GM18511 (cell line): ENCODE data around the gene PIGQ.

ENCODE experiments used
- ATAC-seq: cut with Tn5 transposase; IDR thresholded peaks from one replicate; pipeline ENCODE4 v1.9.1; 2021; ENCODE audit warnings: mild to moderate bottlenecking, moderate library complexity; ENCODE audit not compliant: unreplicated experiment

PIGQ gene

DNA sequence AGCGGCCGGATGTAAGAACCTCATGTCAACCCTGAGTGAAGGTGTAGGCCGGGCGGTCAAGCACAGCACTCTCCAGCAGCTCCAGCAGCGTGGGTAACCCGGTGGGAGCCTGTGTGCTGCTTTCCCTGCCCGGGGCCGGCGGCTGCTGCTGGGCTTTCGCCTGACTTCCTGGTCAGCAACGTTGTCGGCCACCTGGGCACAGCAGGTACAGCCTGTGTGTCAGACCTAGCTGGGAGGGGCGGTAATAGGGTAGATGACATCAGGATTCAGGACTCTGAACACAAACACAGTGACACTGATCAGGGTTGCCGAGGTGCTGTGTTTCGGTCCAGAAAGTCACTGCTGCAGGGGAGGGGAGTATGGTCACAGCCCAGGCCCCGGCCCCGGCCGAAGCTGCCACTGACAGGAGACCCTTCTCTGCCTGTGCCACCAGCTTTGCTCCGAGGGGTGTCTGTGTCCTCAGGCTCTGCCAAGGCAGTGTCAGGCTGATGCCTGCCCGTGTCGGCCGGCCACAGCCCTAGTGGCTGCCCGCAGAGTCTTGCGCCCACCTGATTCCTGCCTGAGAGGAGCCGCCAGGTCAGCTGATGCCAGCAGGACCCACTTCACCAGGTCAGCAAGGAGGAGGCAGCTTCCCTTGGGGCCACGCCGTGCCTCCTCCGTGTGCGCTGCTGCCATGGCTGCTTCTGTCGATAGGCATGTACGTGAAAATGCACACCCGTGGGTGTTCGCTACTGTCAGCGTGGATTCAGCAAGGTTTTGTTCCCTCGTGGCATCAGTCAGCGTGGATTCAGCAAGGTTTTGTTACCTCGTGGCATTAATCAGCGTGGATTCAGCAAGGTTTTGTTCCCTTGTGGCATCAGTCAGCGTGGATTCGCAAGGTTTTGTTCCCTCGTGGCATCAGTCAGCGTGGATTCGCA lies 29.3 kb downstream of the PIGQ start:
- no peak for ATAC-seq

DNA sequence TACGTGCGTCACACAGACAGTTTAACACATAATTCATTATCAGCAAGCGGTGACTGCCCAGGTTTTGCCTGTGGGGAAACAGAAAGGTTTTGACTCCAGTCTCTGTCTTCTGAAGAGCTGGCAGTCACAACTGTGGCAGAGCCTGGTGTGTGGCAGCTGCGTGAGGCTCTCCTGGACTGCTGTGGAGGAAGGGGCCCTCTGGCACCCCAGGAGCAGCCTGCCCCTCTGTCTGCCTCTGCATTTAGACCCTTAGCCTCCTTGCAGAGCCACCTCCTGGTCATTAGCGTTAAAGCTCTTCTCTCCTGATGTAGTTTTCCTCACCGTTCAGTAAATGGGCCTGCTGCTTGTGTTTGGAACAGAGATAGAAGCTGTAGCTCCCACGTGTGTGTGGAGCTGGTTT lies 31.0 kb downstream of the PIGQ start:
- no peak for ATAC-seq

DNA sequence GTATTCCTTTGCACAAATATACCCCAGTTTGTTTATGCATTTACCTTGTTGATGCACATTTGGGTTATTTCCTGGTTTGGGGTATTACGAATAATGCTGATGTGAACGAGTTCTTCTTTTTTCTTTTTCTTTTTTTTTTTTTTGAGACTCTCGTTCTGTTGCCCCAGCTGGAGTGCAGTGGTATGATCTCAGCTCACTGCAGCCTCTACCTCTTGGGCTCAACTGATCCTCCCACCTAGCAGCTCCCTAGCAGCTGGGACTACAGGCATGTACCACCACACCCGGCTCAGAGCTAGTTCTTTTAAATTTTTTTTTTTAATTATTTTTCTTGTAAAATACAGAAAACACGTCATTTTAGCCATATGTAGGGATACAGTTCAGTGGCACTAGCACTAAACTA lies 34.2 kb downstream of the PIGQ start:
- ATAC-seq = no peak

DNA sequence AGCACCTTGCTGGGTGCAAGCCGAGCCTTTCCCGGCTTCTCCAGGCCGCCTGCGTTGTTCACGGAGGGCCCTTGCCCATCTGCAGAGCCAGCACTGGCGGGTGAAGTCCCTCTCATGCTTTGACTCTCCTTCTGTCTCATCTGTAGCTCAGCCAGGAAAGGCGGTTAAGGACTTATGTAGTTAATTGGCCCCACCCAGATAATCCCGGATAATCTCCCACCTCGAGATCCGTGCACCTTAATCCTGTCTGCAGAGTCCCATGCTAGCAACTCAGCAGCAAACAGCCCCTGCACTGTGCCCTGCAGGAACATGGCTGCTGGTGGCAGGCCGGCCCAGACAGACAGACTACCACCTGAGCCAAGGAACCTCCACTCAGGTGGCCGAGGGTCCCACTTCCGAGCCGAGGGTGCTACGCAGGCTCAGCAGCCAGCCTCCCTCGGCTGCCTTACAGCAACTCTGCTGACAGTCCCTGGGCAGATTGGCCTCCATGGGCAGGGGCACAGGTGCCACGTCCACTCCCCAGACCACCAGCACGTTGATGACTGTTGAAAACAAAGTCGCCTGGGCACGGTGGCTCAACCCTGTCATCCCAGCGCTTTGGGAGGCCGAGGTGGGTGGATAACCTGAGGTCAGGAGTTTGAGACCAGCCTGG lies 37.0 kb downstream of the PIGQ start:
- ATAC-seq = no peak

DNA sequence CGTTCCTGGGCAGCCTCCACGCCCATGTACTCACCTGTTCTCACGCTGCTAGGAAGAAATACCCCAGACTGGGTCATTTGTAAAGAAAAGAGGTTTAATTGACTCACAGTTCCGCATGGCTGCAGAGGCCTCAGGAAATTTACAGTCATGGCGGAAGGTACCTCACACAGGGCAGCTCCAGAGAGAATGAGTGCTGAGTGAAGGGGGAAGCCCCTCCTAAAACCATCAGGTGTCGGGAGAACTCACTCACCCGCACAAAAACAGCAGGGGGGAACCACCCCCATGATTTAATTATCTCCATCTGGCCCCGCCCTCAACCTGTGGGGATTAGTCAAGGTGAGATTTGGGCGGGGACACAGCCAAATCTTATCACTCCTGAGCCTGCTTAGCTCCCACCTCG lies 38.3 kb downstream of the PIGQ start:
- ATAC-seq = no peak

DNA sequence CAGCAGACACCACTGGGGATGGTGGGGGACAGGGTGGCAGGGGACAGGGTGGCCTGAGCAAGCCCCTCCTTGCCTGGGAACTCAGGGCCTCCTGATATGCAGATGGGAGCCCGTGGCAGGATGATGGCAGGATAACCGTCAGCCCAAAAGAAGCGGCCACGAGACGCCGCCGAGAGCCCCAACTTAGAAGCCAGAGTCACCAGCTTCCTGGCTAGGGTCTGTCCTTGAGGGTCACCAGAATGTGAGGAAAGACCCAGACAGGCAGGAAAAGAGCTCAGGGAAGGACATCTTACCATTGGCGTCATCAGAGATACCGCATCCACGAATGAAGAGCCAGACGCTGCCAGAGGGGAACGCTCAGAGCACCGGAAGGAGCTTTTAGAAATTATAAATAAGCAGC lies 39.5 kb downstream of the PIGQ start:
- no peak for ATAC-seq

DNA sequence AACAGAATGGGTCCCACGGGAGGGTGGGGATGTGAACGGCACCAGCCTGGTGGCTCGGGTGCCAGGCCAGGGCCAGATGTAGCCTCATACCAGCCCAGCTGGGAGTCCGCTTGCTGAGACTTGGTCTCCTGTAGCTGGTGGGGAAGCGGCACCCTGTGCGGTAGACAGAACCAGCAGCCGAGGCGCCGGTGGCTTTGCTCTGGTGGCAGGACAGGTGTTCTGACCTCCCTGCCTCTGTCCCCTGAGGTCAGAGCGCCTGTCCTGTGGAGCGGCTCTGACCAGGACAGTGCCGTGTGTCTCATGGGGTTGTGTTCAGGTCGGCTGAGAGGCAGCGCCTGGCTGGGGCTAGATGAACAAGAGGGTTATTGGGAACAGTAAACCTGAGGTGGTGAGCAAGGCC lies 40.2 kb downstream of the PIGQ start:
- no peak for ATAC-seq

DNA sequence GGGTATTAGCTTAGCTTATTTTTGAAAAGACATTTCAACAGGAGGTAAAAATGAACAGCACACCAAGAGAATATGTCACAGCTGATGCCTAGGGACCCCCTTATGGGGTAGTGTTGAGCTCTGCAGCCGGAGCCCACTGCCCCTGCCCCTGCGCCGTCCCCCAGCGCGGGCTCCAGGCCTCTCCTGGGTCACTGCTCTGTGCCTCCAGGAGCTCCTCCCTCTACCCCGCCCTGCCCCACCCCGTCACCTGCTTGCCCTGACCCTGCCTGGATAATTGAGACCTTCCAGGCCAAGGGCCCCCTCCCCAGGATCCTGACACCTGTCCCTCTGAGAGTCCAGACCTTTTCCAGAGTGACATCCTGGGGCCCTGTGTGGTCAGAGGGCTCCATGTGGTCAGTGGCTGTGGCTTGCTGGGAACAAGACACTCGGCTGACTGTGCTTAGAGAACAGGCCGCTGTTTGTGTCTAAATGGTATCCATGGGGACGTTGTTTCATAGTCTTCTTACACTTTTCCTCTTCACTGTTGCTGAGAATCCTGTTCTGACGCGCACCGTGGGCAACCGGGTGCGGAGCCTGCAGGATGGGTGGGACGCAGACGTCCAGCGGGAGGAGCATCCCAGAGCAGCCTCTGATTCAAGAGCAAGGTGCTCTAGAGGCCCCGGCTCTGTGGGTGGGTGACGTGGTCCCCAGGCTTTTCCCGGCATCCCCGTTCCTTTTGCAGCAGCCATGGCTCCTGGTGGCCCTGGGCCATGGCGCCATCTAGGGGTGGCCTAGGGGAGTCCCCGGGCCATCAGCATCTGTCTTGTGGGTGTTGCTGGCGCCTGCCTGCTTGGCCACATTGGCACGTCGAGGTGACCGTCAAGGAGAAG lies 41.0 kb downstream of the PIGQ start:
- no peak for ATAC-seq

DNA sequence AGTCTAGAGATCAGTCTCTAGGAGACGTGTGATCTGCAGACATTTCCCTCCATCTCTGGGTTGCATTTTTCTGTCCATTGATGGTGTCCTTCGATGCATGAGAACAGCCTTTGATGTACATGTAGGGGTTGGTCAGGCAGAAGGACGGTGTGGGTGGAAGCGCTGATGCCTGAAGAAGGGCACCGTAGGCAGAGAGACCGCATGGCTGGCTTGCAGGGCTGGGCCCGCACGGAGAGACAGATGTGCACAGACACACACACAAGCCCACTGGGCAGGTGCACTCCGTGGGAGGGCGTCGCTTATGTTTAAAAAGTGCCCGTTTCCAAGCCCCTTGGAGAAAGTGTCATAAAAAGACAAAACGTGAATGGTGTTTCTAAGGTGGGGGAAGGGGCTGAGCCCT lies 45.4 kb downstream of the PIGQ start:
- no peak for ATAC-seq

DNA sequence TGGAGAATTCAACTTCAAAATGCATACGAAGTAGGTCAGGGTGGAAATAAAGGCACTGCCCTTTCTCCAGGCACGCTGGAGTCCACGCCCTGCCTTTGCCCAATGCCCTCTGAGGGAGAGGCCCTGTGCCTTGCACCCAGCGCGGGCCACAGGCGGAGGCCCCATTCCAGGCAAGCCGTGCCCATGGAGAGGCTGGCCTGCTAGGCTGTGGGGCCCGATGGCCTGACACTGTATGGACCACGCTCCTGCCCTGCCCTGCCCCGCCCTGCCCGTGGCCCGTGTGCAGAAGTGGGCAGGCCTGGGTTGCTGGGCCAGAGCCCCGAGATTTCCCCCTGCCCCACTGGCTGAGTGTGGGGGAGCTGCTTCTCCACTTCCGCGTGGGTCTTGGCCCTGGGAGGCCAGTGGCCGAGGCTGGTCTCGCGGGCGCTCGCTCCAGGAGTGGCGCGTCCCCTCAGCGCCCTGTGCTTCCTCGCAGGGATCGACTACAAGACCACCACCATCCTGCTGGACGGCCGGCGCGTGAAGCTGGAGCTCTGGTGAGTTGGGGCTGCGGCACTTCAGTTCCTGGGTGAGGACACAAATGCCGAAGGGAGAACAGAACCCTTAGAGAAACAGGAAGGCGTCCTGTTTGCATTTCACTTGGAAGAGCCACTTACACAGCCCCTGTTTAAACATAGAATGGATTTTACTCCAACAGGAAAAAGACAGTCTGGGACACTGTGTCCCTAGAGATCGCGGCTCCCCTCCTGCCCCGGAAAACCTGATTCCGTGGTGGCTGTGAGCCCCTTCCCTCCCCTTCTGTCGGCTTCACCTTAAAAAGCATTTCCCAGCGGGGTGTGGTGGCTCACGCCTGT lies 47.2 kb downstream of the PIGQ start:
- no peak for ATAC-seq

DNA sequence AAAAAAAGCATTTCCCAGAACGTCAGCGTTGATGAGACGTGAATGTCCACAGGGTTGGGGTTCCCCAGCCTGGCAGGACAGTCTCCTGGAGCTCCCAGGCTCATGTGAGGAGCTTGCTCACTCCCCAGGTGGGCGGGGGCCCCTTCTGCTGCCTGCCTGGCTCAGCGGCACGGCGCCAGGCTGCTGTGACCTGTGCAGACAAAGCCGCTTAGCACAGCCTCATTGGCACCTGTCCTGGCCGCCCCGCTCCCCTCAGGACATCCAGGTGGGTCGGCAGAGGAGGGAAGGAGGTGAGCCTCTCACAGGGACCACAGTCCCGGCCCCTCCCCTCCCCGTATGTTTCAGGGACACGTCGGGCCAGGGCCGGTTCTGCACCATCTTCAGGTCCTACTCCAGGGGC lies 48.1 kb downstream of the PIGQ start:
- no peak for ATAC-seq

DNA sequence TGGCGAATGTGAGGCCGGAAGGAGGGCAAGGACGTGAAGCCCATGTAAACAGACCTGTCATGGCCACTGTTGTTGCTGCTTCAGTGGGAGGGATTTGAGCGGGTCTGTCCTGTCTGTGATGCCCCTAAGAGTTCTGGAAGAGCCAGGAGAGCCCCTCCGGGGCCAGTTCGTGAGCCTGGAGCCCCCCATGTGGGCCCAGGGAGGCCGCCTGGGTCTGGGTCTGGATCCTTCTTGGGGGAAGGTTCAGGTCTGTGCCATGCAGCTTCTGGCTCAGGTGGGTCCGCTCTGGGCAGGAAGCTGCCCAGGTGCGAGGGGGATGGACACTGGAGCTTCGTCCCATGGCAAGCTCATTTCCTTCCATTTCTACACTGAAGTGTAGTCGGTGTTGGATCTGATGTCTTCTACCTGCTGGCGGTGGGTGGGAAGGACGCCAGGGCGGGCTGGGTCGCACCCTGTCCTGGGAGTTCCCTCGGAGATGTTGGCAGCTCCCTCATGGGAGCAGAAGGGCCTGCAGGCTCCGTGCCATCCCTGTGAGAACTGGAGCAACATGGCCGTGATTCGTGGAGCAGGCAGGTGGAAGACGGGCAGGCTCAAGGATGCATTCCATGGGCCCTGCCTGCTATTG lies 49.8 kb downstream of the PIGQ start:
- no peak for ATAC-seq

DNA sequence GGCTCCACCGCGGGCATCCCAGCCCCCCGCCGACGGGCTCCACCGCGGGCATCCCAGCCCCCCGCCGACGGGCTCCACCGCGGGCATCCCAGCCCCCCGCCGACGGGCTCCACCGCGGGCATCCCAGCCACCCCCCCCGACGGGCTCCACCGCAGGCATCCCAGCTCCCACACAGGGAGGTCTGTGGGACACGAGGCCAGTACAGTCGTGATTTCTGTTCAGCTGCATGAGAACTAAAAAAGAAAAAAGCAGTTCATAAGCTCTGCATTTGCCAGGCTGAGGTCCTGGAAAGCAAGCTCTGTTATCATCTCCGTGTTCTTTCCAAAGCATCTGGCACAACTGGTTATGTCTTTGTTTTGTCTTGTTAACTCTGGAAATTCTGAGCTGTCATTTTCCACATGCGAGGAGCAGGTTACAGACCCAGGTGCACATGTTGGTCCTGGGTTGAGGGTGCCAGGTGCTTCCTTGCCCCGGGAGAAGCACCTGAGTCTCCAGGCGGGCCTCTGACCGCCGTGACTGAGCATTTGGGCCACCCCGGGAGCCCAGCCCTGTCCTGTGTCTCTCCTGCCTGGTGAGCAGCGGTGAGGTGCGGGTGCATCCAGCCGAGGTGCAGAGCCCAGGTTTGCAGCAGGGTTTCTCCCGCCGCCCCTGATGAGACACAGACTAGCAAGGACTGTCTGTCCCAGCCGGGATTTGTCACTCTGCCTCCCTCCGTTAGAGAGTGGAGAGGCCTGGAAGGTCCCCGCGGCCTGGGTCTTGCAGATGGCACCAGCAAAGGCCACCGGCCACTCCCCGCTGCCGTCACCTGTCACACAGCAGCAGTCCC lies 51.1 kb downstream of the PIGQ start:
- no peak for ATAC-seq

DNA sequence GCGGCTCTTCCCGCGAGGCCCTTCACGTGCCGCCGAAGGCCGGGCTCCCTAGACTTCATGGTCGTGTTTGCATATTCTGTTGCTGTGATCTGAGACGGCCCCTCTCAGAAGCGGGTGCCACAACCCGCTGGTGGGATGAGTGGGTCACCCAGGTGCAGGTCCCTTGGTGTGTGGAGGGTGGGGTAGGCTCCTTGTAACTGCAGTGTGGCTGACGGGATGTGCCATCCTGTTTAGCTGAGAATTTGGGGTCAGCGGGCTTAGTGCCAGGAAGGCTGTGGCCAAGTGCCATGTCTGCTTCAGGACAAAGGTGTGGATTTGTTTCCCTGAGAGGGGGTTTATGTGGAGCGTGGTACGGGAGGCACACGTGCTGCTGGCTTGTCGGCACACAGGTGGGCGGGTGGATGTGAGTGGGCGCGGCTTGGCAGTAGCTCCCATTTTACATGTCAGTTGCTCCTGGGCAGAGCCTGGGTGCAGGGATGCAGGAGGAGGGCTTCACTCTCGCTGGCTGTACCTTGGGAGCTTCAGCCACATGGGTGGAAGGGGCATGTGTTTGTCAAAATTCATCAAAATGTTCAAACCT lies 51.8 kb downstream of the PIGQ start:
- no peak for ATAC-seq

DNA sequence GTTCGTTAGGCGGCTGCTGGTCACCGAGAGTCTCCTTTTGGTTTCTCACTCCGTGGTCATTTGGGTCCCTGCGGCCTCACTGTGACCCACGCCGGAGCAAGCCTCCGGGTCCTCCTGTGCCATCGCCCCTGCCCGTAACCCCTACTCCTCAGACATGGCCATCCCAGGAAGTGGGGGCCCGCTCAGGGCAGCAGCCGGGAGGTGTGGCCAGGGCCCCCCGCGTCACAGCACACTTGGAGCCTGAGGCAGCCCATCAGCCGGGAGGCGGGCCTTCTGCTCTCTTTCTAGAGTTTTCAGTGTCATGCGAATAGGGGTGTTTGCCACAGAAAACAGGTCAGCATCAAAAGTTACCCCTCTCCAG lies 53.1 kb downstream of the PIGQ start:
- no peak for ATAC-seq

DNA sequence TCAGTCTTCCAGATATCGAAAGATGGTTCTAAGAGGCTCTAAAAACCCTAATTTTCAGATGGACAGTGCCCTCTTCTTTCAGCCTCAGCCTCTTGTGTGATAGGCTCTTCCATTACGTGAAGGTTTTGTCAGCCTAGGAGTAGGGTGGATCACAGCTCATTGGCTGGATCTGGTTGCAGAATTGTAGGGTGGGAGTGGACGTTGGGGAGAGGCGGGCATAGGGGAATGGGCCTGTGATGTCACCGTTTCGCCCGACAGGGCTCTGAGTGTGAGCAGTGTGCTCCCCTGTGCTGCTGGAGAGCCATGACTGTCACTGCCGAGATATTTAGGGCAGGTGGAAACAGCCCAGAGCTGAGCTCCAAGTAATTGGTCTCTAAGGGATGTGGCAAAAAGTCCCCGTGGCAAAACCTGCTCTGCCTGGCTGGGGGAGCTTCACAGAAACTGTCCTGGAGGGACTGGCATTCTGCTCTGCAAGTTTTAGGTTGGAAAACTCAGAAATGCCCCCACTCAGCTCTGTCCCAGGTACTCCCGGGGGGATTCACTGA lies 54.8 kb downstream of the PIGQ start:
- ATAC-seq = no peak

DNA sequence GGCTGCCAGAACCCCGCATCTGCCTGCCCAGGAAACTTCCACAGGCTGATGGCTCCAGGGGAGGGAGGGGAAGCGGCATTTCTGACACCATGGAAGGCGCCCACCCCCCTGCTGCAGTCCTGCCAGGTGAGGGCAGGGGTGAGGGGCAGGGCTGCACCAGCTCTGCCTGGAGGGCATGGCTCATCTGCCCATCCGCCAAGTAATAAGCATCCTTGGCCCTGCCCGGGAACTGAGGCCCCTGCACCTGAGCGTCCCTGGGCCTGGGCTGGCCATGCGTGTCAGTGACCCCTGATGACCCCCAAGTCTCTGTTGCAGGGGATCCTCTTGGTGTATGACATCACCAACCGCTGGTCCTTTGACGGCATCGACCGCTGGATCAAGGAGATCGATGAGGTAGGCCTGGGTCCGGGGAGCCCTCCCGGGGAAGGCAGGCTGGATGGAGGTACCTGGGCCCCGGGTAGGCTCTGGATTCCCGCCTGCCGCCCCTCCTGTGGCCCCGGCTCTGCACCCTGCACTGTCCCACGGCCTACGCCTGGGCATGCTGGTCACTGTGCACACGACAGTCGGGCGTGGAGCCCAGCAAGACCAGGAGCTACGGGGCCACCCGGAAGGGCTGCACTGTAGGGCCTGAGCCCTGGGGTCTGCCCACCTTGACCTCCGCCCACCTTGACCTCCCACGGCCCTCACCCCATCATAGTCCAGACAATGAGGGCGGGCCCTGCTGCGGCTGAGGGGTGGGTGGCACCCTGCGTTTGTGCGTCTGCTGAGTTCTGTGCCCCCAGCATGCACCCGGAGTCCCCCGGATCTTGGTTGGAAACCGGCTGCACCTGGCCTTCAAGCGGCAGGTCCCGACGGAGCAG lies 55.6 kb downstream of the PIGQ start:
- no peak for ATAC-seq
